Brain microvascular endothelial cell (primary cell): ENCODE measurements around the gene CREB5.
A peak's percentile ranks its signal among the peaks of the same experiment; 100 is the strongest.

Experiments used
- DNase-seq: peaks from one replicate; pipeline ENCODE4 v3.0.0-alpha.2; 2020
- H3K27ac ChIP-seq: fragments of 250-450 bp; sonication (Bioruptor Pico); 2 replicates; pipeline ENCODE4 v1.5.1; 2020; ENCODE audit warnings: mild to moderate bottlenecking, moderate library complexity
- H3K27me3 ChIP-seq: fragments of 250-450 bp; sonication (Bioruptor Pico); replicated peaks from 2 replicates; pipeline ENCODE4 v1.5.1; 2020; ENCODE audit warnings: mild to moderate bottlenecking
- H3K36me3 ChIP-seq: fragments of 250-450 bp; sonication (Bioruptor Pico); replicated peaks from 2 replicates; pipeline ENCODE4 v1.5.1; 2020; ENCODE audit warnings: mild to moderate bottlenecking
- H3K4me3 ChIP-seq: 2 replicates; pipeline ENCODE4 v1.5.1; 2011; ENCODE audit warnings: low read depth, mild to moderate bottlenecking, control low read depth, low read length, moderate library complexity
- in situ Hi-C: cut with HindIII; loops from 2 replicates; pipeline ENCODE4 v1.10.0; 2017; ENCODE audit warnings: low sequenced_read_pairs, low pct_ligation_motif_present
- TF ChIP-seq, protein P1 (sequence below): IDR thresholded peaks from 2 replicates; pipeline ENCODE4 v1.5.1; 2011; ENCODE audit warnings: low read depth, mild to moderate bottlenecking, moderate library complexity, low read length, control low read depth, inconsistent platforms; ENCODE audit errors: missing control alignments

The CREB5 gene

GRCh38 chr7:28408105-28408959, 4.0 kb upstream of the CREB5 start:
- Histone ChIP-seq H3K36me3 (no peaks in the 10 kb centered on the region), H3K27me3 (no peaks in the 10 kb centered on the region), H3K4me3 (peak overlapping the region; percentile 16), H3K27ac (peak overlapping the region; percentile 70)
- no peak for DNase-seq
- TF ChIP-seq, protein P1, sequence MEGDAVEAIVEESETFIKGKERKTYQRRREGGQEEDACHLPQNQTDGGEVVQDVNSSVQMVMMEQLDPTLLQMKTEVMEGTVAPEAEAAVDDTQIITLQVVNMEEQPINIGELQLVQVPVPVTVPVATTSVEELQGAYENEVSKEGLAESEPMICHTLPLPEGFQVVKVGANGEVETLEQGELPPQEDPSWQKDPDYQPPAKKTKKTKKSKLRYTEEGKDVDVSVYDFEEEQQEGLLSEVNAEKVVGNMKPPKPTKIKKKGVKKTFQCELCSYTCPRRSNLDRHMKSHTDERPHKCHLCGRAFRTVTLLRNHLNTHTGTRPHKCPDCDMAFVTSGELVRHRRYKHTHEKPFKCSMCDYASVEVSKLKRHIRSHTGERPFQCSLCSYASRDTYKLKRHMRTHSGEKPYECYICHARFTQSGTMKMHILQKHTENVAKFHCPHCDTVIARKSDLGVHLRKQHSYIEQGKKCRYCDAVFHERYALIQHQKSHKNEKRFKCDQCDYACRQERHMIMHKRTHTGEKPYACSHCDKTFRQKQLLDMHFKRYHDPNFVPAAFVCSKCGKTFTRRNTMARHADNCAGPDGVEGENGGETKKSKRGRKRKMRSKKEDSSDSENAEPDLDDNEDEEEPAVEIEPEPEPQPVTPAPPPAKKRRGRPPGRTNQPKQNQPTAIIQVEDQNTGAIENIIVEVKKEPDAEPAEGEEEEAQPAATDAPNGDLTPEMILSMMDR: no peak
- in situ Hi-C loops: no loop called here

GRCh38 chr7:28408960-28409715, 3.2 kb upstream of the CREB5 start:
- Histone ChIP-seq H3K4me3 (peak overlapping the region; percentile 65), H3K27ac (peak overlapping the region; percentile 73), H3K27me3 (no peaks in the 10 kb centered on the region), H3K36me3 (no peaks in the 10 kb centered on the region)
- TF ChIP-seq, protein P1: no peak
- in situ Hi-C loops: no loop called here
- peak; percentile 99 for DNase-seq

DNA sequence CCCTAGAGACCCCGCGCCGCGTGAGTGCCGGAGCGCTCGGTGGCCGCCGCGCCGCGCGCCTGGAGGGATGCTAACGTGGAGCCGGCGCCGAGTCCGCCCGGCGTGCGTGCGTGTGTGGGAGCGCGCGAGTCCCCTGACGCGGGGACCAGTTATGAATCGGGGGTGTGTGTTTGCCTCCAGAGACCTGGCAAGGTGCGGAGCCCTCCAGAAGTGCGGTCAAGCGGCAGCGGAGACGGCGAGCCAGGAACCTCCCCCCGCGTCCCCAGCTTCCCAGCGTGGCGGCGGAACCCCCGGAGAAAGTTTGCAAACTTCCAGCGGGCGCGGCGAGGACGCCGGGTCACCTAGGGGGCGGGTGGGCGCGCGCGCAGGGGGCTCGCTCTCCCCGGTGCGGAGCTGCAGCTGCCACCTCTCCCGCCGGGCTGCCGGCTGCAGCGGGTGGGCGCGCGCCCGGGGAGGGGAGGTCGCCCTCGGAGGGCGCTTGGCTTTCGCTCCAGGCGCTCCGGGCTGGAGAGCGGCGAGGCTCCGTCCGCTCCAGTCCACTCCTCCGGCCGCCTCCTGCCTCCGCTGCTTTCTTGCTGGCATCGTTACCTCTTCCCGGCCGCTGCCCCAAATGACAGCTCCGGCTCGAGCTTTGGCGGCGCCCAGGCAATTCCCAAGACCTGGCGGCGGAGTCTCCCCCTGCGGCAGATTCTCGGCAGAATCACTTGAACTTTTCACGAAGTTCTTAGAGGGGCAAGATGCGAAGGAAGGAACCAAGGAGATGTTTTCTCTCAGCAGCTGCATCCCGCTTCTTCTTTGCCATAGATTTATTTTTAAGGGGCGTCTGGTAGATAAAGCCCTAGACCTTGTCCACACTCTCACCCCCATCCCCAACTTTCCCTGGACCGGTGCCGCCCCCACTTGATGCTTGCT, 2.3 kb upstream of the CREB5 start:
- Histone ChIP-seq H3K4me3 (peak overlapping the region; percentile 65), H3K27ac (peak overlapping the region; percentile 73), H3K27me3 (no peaks in the 10 kb centered on the region), H3K36me3 (no peaks in the 10 kb centered on the region)
- in situ Hi-C loops: no loop called here
- DNase-seq: peak; percentile 36
- TF ChIP-seq, protein P1: peak; percentile 10

DNA sequence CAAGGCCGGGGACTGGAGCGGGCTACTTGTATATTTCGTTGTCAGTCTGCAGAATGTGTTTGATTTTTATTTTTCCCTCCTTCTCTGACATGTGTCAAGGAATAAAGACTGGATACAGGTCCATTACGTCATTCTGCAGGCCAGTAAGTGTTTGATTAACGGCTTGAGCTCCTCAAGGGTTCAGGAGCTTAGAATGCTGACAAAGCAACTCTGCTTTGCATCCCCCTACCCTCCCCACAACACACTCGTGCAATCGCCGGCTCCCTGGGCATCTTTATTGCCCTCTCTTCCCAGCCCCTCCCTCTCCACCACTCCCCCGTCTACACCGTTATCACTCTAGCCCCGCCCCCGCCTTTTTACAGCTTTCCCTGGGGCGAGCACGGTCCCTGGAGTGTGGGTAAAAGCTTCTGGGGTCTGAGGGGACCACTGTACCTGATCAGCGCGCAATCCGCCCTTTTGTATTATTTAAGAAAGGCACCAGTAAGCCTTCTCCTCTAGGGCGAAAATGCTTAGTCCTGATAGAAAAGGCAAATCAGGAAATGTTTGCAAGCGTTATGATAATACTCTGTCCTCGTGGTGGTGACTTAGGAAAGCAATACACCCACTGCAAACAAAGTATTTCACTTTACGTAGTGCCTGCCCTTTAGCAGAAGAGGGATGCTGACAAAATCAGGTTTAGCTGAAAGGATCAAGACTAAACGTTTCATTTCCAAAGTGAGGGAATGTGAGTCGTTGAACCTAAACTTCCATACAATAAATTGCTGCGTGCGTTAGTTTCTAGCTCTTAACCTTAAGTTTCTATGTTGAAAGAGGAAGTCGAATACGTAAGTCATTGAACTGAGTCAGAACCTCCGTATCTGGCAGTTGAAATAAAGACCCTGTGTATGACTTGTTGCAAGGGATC, 1.4 kb upstream of the CREB5 start:
- peak; percentile 60 for DNase-seq
- Histone ChIP-seq H3K27me3 (no peaks in the 10 kb centered on the region), H3K27ac (peak overlapping the region; percentile 73), H3K36me3 (no peaks in the 10 kb centered on the region), H3K4me3 (peak overlapping the region; percentile 65)
- in situ Hi-C loops: no loop called here
- TF ChIP-seq, protein P1: no peak

DNA sequence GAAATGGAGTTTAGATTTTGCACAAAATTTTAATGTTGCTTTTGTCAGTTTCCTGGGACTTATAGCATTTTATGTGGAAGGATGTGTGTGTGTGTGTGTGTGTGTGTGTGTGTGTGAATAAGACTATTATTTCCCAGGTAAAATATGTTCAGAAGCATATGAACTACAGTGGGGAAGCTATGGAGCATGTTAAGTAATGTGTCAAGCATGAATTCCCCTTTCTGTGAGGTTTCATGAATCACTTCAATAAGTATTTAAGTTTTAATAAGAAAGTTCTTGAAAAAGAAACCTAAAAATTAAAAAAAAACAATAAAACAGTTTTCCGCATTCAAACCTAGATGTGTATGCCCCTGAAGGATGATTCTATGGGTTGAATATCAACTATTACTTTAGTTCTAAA, 693 bp downstream of the CREB5 start:
- no peaks in the 10 kb centered on the region for H3K27me3 ChIP-seq
- no peak overlapping the region for H3K27ac ChIP-seq
- in situ Hi-C loops: no loop called here
- no peak overlapping the region for H3K4me3 ChIP-seq
- no peak for DNase-seq
- H3K36me3 ChIP-seq: no peaks in the 10 kb centered on the region
- TF ChIP-seq, protein P1: no peak
